8988T (cell line): ENCODE data around the gene ZNHIT3.
"Not testable (repeated sequence)": the region's sequence is repeated elsewhere in the genome, so short reads cannot be mapped to it uniquely, and the experiment has no call there.

Source experiments
- DNase-seq: peaks from one replicate; pipeline ENCODE4 v3.0.0; 2011

ZNHIT3 gene

GRCh38 chr17:36485027-36485426, 1.5 kb upstream of the ZNHIT3 start:
- no peak for DNase-seq

GRCh38 chr17:36485805-36486203, 677 bp upstream of the ZNHIT3 start:
- DNase-seq: no peak

GRCh38 chr17:36493956-36494355, 7.5 kb downstream of the ZNHIT3 start:
- DNase-seq: no peak

GRCh38 chr17:36494674-36495073, 8.2 kb downstream of the ZNHIT3 start:
- DNase-seq: no peak

GRCh38 chr17:36495076-36495578, 8.6 kb downstream of the ZNHIT3 start:
- DNase-seq: no peak

- no peak for DNase-seq
Observed at GRCh38 chr17:36496018-36496789, 9.7 kb downstream of the ZNHIT3 start.

- DNase-seq: no peak
Observed at GRCh38 chr17:36498155-36498554, 11.7 kb downstream of the ZNHIT3 start.

- DNase-seq: no peak
Observed at GRCh38 chr17:36498560-36499300, 12.2 kb downstream of the ZNHIT3 start.

GRCh38 chr17:36500745-36501225, 14.3 kb downstream of the ZNHIT3 start:
- DNase-seq: no peak

GRCh38 chr17:36501351-36501750, 14.9 kb downstream of the ZNHIT3 start:
- DNase-seq: no peak

GRCh38 chr17:36501963-36502362, 15.5 kb downstream of the ZNHIT3 start:
- no peak for DNase-seq

GRCh38 chr17:36503456-36504155, 17.1 kb downstream of the ZNHIT3 start:
- no peak for DNase-seq

GRCh38 chr17:36504156-36504545, 17.7 kb downstream of the ZNHIT3 start:
- DNase-seq: no peak

- DNase-seq: no peak
Observed at GRCh38 chr17:36505171-36505570, 18.7 kb downstream of the ZNHIT3 start.

GRCh38 chr17:36506249-36506826, 19.9 kb downstream of the ZNHIT3 start:
- DNase-seq: no peak

- DNase-seq: no peak
Observed at GRCh38 chr17:36506831-36507230, 20.4 kb downstream of the ZNHIT3 start.

GRCh38 chr17:36507266-36507665, 20.8 kb downstream of the ZNHIT3 start:
- DNase-seq: no peak

GRCh38 chr17:36508439-36508838, 22.0 kb downstream of the ZNHIT3 start:
- DNase-seq: not testable (repeated sequence)

GRCh38 chr17:36509272-36509985, 22.9 kb downstream of the ZNHIT3 start:
- DNase-seq: no peak

- DNase-seq: no peak
Observed at GRCh38 chr17:36510636-36511035, 24.2 kb downstream of the ZNHIT3 start.

GRCh38 chr17:36511216-36511615, 24.7 kb downstream of the ZNHIT3 start:
- no peak for DNase-seq

GRCh38 chr17:36512641-36513040, 26.2 kb downstream of the ZNHIT3 start:
- DNase-seq: no peak
